Parathyroid adenoma (tissue), 2 donors: ENCODE data around the gene CFI.

Experiments used
- H2AFZ ChIP-seq: fragments of 300-600 bp; sonication (generic); one replicate; pipeline ENCODE4 v1.7.0; 2017; ENCODE audit warnings: antibody characterized with exemption, mild to moderate bottlenecking
- H3K27ac ChIP-seq: fragments of 300-600 bp; sonication (generic); one replicate; pipeline ENCODE4 v1.7.0; 2017
- H3K27me3 ChIP-seq: fragments of 300-600 bp; sonication (generic); one replicate; pipeline ENCODE4 v1.7.0; 2017; ENCODE audit warnings: low read length; ENCODE audit not compliant: control insufficient read depth, insufficient read depth
- H3K36me3 ChIP-seq: fragments of 300-600 bp; sonication (generic); one replicate; pipeline ENCODE4 v1.7.0; 2017; ENCODE audit warnings: low read length; ENCODE audit not compliant: control insufficient read depth, insufficient read depth
- H3K4me1 ChIP-seq: fragments of 300-600 bp; sonication (generic); one replicate; pipeline ENCODE4 v1.7.0; 2017; ENCODE audit warnings: control low read depth
- H3K4me2 ChIP-seq: fragments of 300-600 bp; sonication (generic); one replicate; pipeline ENCODE4 v1.7.0; 2017; ENCODE audit warnings: low read length
- H3K4me3 ChIP-seq: fragments of 300-600 bp; sonication (generic); one replicate; pipeline ENCODE4 v1.7.0; 2017; ENCODE audit warnings: low read depth, low read length
- H3K79me2 ChIP-seq: fragments of 300-600 bp; sonication (generic); one replicate; pipeline ENCODE4 v1.7.0; 2017; ENCODE audit warnings: control low read depth
- H3K9ac ChIP-seq: fragments of 300-600 bp; sonication (generic); one replicate; pipeline ENCODE4 v1.7.0; 2017; ENCODE audit warnings: mild to moderate bottlenecking
- H3K9me3 ChIP-seq: fragments of 300-600 bp; sonication (generic); one replicate; pipeline ENCODE4 v1.7.0; 2017; ENCODE audit warnings: low read length; ENCODE audit not compliant: control insufficient read depth
- TF ChIP-seq, protein P1 (sequence below): fragments of 300-600 bp; sonication (generic); IDR thresholded peaks from one replicate; pipeline ENCODE4 v1.7.0; 2017; ENCODE audit warnings: antibody characterized with exemption, mild to moderate bottlenecking
- donor health status: primary hyperparathyroidism.

CFI gene

GRCh38 chr4:109801895-109802319 is at the start of gene CFI:
Gene CFI (minus strand): TSS chr4:109801999. CDS start chr4:109801971, 28 bp downstream.
- Histone ChIP-seq H3K27ac (peak within 1 kb of the TSS; percentile 29), H3K9ac (no peak within 1 kb of the TSS), H3K4me2 (no peak within 1 kb of the TSS), H3K9me3 (no peaks in the 10 kb centered on the region), H3K79me2 (no peaks in the 10 kb centered on the region), H3K4me1 (no peaks in the 10 kb centered on the region), H3K27me3 (no peaks in the 10 kb centered on the region), H2AFZ (no peak within 1 kb of the TSS), H3K4me3 (peak within 1 kb of the TSS; percentile 7), H3K36me3 (no peaks in the 10 kb centered on the region)
- TF ChIP-seq, protein P1, sequence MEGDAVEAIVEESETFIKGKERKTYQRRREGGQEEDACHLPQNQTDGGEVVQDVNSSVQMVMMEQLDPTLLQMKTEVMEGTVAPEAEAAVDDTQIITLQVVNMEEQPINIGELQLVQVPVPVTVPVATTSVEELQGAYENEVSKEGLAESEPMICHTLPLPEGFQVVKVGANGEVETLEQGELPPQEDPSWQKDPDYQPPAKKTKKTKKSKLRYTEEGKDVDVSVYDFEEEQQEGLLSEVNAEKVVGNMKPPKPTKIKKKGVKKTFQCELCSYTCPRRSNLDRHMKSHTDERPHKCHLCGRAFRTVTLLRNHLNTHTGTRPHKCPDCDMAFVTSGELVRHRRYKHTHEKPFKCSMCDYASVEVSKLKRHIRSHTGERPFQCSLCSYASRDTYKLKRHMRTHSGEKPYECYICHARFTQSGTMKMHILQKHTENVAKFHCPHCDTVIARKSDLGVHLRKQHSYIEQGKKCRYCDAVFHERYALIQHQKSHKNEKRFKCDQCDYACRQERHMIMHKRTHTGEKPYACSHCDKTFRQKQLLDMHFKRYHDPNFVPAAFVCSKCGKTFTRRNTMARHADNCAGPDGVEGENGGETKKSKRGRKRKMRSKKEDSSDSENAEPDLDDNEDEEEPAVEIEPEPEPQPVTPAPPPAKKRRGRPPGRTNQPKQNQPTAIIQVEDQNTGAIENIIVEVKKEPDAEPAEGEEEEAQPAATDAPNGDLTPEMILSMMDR: no peak

GRCh38 chr4:109850601-109851000 is 48.8 kb upstream of the CFI start:
- TF ChIP-seq, protein P1: no peak
- Histone ChIP-seq H3K36me3 (no peaks in the 10 kb centered on the region), H3K9ac (no peak overlapping the region), H3K4me2 (no peak overlapping the region), H2AFZ (no peak overlapping the region), H3K9me3 (no peaks in the 10 kb centered on the region), H3K4me3 (no peak overlapping the region), H3K79me2 (no peaks in the 10 kb centered on the region), H3K27me3 (no peaks in the 10 kb centered on the region), H3K4me1 (no peaks in the 10 kb centered on the region), H3K27ac (no peak overlapping the region)

GRCh38 chr4:109848501-109848900 is 46.7 kb upstream of the CFI start:
- no peaks in the 10 kb centered on the region for H3K79me2 ChIP-seq
- no peak overlapping the region for H3K4me2 ChIP-seq
- H3K36me3 ChIP-seq: no peaks in the 10 kb centered on the region
- no peaks in the 10 kb centered on the region for H3K4me1 ChIP-seq
- H3K9me3 ChIP-seq: no peaks in the 10 kb centered on the region
- H3K27me3 ChIP-seq: no peaks in the 10 kb centered on the region
- H3K9ac ChIP-seq: no peak overlapping the region
- H3K4me3 ChIP-seq: no peak overlapping the region
- TF ChIP-seq, protein P1: no peak
- H3K27ac ChIP-seq: no peak overlapping the region
- H2AFZ ChIP-seq: no peak overlapping the region

DNA sequence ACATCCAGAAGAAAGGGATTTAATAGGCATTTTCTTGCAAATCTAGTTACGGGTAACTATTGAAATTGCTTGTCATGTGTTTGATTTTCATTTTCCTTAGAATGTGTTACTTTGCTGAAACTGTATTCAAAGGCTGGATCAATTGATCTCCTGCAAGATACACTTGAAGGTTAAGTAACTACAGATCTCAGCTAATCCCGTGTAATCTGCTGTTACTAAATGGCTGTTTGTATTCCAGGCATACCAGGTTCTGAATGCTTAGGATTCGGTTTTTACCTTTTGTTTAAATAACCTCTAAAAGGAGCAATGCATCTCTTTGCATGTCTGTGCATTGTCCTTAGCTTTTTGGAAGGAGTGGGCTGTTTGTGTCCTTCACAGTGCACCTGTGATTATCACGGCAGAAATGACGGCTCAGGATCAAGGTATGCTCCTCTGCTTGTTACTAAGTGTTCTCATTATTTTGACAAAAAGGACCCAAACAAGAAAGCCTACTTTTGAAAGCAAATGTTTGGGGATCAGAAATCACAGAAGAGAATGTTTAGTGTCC is 46.2 kb upstream of the CFI start, which contains the start of gene LRIT3:
Gene LRIT3 (plus strand): TSS at position 212 of the 547 bp plus-strand sequence. CDS start 95 bp downstream, at position 307.
- no peaks in the 10 kb centered on the region for H3K27me3 ChIP-seq
- no peaks in the 10 kb centered on the region for H3K79me2 ChIP-seq
- no peak within 1 kb of the TSS for H3K27ac ChIP-seq
- H3K4me2 ChIP-seq: no peak within 1 kb of the TSS
- no peaks in the 10 kb centered on the region for H3K36me3 ChIP-seq
- no peak within 1 kb of the TSS for H3K9ac ChIP-seq
- H2AFZ ChIP-seq: no peak within 1 kb of the TSS
- no peak within 1 kb of the TSS for H3K4me3 ChIP-seq
- TF ChIP-seq, protein P1: no peak
- H3K4me1 ChIP-seq: no peaks in the 10 kb centered on the region
- H3K9me3 ChIP-seq: no peaks in the 10 kb centered on the region
